ENCODE data around the gene NOL3. TPM values are rescaled to one million over a fixed set of nuclear protein-coding genes. Genes with fewer than 3 reads are reported as not detected.

The NOL3 gene
- total and polyA plus RNA-seq, 12 donors = 71.8 to 132 (median 84.1) TPM

- Histone ChIP-seq H3K9me3 (no peaks in the 10 kb centered on the region), H3K27ac (no peak overlapping the region), H3K4me3 (no peak overlapping the region), H3K4me1 (peaks cover 26 to 51% (median 43%) of the 10 kb centered on the region in 9 donors), H3K27me3 (peaks cover 0 to 3% (median 0%) of the 10 kb centered on the region in 7 donors), H3K36me3 (peaks cover 0 to 4% (median 0%) of the 10 kb centered on the region in 9 donors)
- WGBS, 2 donors = 71 to 88% methylated on average over 4 of the region's 4 CpGs
- DNase-seq = no peak
- intact Hi-C loops (cut with DNase I) = loop anchor here in 6 of 10 donors (5.0 to 10.0 kb wide), 3 partner anchors 36 to 234 kb away; partner anchors contain the start of gene B3GNT9 (in 1 of the 6)
- ATAC-seq = no peak
- TF ChIP-seq CTCF (IDR thresholded peaks at IDR 0.05) = no peak
These were observed 18.0 kb downstream of the NOL3 start for GRCh38 chr16:67188323-67188722.

- H3K9me3 ChIP-seq = no peaks in the 10 kb centered on the region
- H3K4me1 ChIP-seq = peaks cover 28 to 55% (median 47%) of the 10 kb centered on the region in 9 donors
- no peak overlapping the region for H3K27ac ChIP-seq
- no peak for TF ChIP-seq CTCF (IDR thresholded peaks at IDR 0.05)
- intact Hi-C loops (cut with DNase I) = loop anchor here in 6 of 10 donors (5.0 to 10.0 kb wide), 3 partner anchors 36 to 234 kb away; partner anchors contain the start of gene B3GNT9 (in 1 of the 6)
- peaks cover 0 to 9% (median 1%) of the 10 kb centered on the region in 9 donors for H3K36me3 ChIP-seq
- ATAC-seq = no peak
- no peak overlapping the region for H3K4me3 ChIP-seq
- DNase-seq = no peak
- 94% methylated on average over 15 of the region's 15 CpGs for WGBS, 2 donors
- H3K27me3 ChIP-seq = peaks cover 0 to 3% (median 0%) of the 10 kb centered on the region in 7 donors
These were observed 18.5 kb downstream of the NOL3 start for GRCh38 chr16:67188798-67189197.

GRCh38 chr16:67190041-67190440 lies 19.7 kb downstream of the NOL3 start, which contains the start of gene EXOC3L1:
TSS of gene EXOC3L1 (minus strand) at chr16:67190136. CDS start at chr16:67189676, 460 bp downstream.
- Histone ChIP-seq H3K9me3 (no peaks in the 10 kb centered on the region), H3K27me3 (peaks cover 0 to 1% (median 0%) of the 10 kb centered on the region in 7 donors), H3K4me1 (peaks cover 21 to 56% (median 43%) of the 10 kb centered on the region in 9 donors), H3K36me3 (peaks cover 0 to 21% (median 13%) of the 10 kb centered on the region in 9 donors), H3K27ac (peak within 1 kb of the TSS in 9 of 10 donors; percentile 31 to 72 (median 47)), H3K4me3 (peak within 1 kb of the TSS in 9 of 10 donors; percentile 5 to 45 (median 30))
- WGBS, 2 donors = 31 to 41% methylated on average over 6 of the region's 6 CpGs
- DNase-seq (no peak), ATAC-seq (no peak)
- TF ChIP-seq CTCF (IDR thresholded peaks at IDR 0.05) = no peak
- intact Hi-C loops (cut with DNase I) = loop anchor here in 4 of 10 donors (2.0 to 5.0 kb wide), 3 partner anchors 37 to 57 kb away; partner anchors contain the start of genes TMEM208 (in 3 of the 4), FHOD1 (in 1 of the 4) and SLC9A5 (in 1 of the 4)

GRCh38 chr16:67190448-67191399 lies 20.4 kb downstream of the NOL3 start:
- H3K4me3 ChIP-seq = peak overlapping the region in 4 of 10 donors; percentile 32 to 45 (median 40)

More at GRCh38 chr16:67190448-67191399, 20.4 kb downstream of the NOL3 start:
- Histone ChIP-seq H3K4me1 (peaks cover 18 to 53% (median 37%) of the 10 kb centered on the region in 9 donors), H3K36me3 (peaks cover 0 to 28% (median 20%) of the 10 kb centered on the region in 9 donors), H3K27me3 (no peaks in the 10 kb centered on the region), H3K27ac (peak overlapping the region in 8 of 10 donors; percentile 31 to 72 (median 46)), H3K9me3 (no peaks in the 10 kb centered on the region)
- ATAC-seq (no peak), DNase-seq (no peak)
- no peak for TF ChIP-seq CTCF (IDR thresholded peaks at IDR 0.05)
- WGBS, 2 donors = 68 to 77% methylated on average over 13 of the region's 13 CpGs
- intact Hi-C loops (cut with DNase I) = loop anchor here in 4 of 10 donors (2.0 to 5.0 kb wide), 3 partner anchors 36 to 57 kb away; partner anchors contain the start of genes TMEM208 (in 3 of the 4), FHOD1 (in 1 of the 4) and SLC9A5 (in 1 of the 4)
